ENCODE measurements around the gene CHRNB2. TPM values are rescaled to one million over a fixed set of nuclear protein-coding genes. Genes with fewer than 3 reads are reported as not detected.

CHRNB2 gene
- total RNA-seq, 2 donors from 2014 or later: 0.18 to 0.55 TPM

GRCh38 chr1:154586231-154586630 is 18.7 kb downstream of the CHRNB2 start:
- Histone ChIP-seq H3K27me3 (ENCODE audit: control insufficient read depth, insufficient read depth, low read length, poor library complexity, severe bottlenecking) (no peaks in the 10 kb centered on the region), H3K4me3 (ENCODE audit: low read length) (no peak overlapping the region), H3K9me3 (ENCODE audit: control insufficient read depth, low read length) (no peaks in the 10 kb centered on the region), H3K9ac (ENCODE audit: extremely low read depth, low read length, poor library complexity, severe bottlenecking) (no peak overlapping the region), H3K27ac (ENCODE audit: low read depth, low read length) (no peak overlapping the region), H3K4me1 (ENCODE audit: control insufficient read depth, insufficient read depth, low read length) (no peaks in the 10 kb centered on the region), H3K36me3 (ENCODE audit: control insufficient read depth, insufficient read depth, low read length) (peaks cover 98% of the 10 kb centered on the region)
- TF ChIP-seq CTCF (conservative IDR thresholded peaks at IDR 0.05): peak; percentile 40
- Mint-ChIP-seq H3K27ac (no peak overlapping the region), H3K9me3 (no peaks in the 10 kb centered on the region), H3K4me1 (no peaks in the 10 kb centered on the region), H3K27me3 (ENCODE audit: insufficient read depth) (no peaks in the 10 kb centered on the region), H3K4me3 (no peak overlapping the region), H3K36me3 (ENCODE audit: low read depth) (peaks cover 89% of the 10 kb centered on the region)
- DNase-seq: no peak
- WGBS, 2 experiments (ENCODE audit: insufficient coverage in 1 of 2, insufficient read length in 1 of 2): 93 to 98% methylated on average over 8 to 10 of the region's 10 CpGs

- WGBS, 2 experiments (ENCODE audit: insufficient coverage in 1 of 2, insufficient read length in 1 of 2): 92 to 100% methylated on average over 6 of the region's 6 CpGs
- no peaks in the 10 kb centered on the region for H3K9me3 Mint-ChIP-seq
- no peaks in the 10 kb centered on the region for H3K4me1 Mint-ChIP-seq
These were observed 19.1 kb downstream of the CHRNB2 start for GRCh38 chr1:154586641-154587040.

GRCh38 chr1:154589780-154590179 is 22.2 kb downstream of the CHRNB2 start:
- no peak overlapping the region for H3K27ac Mint-ChIP-seq
- no peak overlapping the region for H3K4me3 Mint-ChIP-seq
- DNase-seq: no peak
- no peak for TF ChIP-seq CTCF (conservative IDR thresholded peaks at IDR 0.05)
- Histone ChIP-seq H3K4me3 (ENCODE audit: low read length) (no peak overlapping the region), H3K9ac (ENCODE audit: extremely low read depth, low read length, poor library complexity, severe bottlenecking) (no peak overlapping the region), H3K27ac (ENCODE audit: low read depth, low read length) (no peak overlapping the region), H3K27me3 (ENCODE audit: control insufficient read depth, insufficient read depth, low read length, poor library complexity, severe bottlenecking) (no peaks in the 10 kb centered on the region), H3K9me3 (ENCODE audit: control insufficient read depth, low read length) (no peaks in the 10 kb centered on the region), H3K4me1 (ENCODE audit: control insufficient read depth, insufficient read depth, low read length) (no peaks in the 10 kb centered on the region), H3K36me3 (ENCODE audit: control insufficient read depth, insufficient read depth, low read length) (peaks cover 98% of the 10 kb centered on the region)
- no peaks in the 10 kb centered on the region for H3K9me3 Mint-ChIP-seq
- H3K27me3 Mint-ChIP-seq (ENCODE audit: insufficient read depth): no peaks in the 10 kb centered on the region
- no peaks in the 10 kb centered on the region for H3K4me1 Mint-ChIP-seq
- 92 to 94% methylated on average over 8 to 9 of the region's 10 CpGs for WGBS, 2 experiments (ENCODE audit: insufficient coverage in 1 of 2, insufficient read length in 1 of 2)
- H3K36me3 Mint-ChIP-seq (ENCODE audit: low read depth): peaks cover 90% of the 10 kb centered on the region

More at GRCh38 chr1:154586641-154587040, 19.1 kb downstream of the CHRNB2 start:
- no peak overlapping the region for H3K4me3 Mint-ChIP-seq
- H3K4me1 ChIP-seq (ENCODE audit: control insufficient read depth, insufficient read depth, low read length): no peaks in the 10 kb centered on the region
- H3K4me3 ChIP-seq (ENCODE audit: low read length): no peak overlapping the region
- H3K9me3 ChIP-seq (ENCODE audit: control insufficient read depth, low read length): no peaks in the 10 kb centered on the region
- H3K27me3 Mint-ChIP-seq (ENCODE audit: insufficient read depth): no peaks in the 10 kb centered on the region
- H3K9ac ChIP-seq (ENCODE audit: extremely low read depth, low read length, poor library complexity, severe bottlenecking): no peak overlapping the region
- H3K36me3 Mint-ChIP-seq (ENCODE audit: low read depth): peaks cover 91% of the 10 kb centered on the region
- H3K27me3 ChIP-seq (ENCODE audit: control insufficient read depth, insufficient read depth, low read length, poor library complexity, severe bottlenecking): no peaks in the 10 kb centered on the region
- DNase-seq: no peak
- no peak for TF ChIP-seq CTCF (conservative IDR thresholded peaks at IDR 0.05)
- H3K36me3 ChIP-seq (ENCODE audit: control insufficient read depth, insufficient read depth, low read length): peaks cover 100% of the 10 kb centered on the region
- no peak overlapping the region for H3K27ac Mint-ChIP-seq
- H3K27ac ChIP-seq (ENCODE audit: low read depth, low read length): no peak overlapping the region
